K562 (cell line): ENCODE results near the gene GNRHR. TPM values are rescaled to one million over a fixed set of nuclear protein-coding genes. Genes with fewer than 3 reads are reported as not detected.
A peak's percentile ranks its signal among the peaks of the same experiment; 100 is the strongest.

Source experiments
- CREB5 ChIP-seq: fragments of 250-450 bp; sonication (Bioruptor Pico); IDR thresholded peaks from 2 replicates; pipeline ENCODE4 v1.5.0; 2020; ENCODE audit warnings: mild to moderate bottlenecking
- CTCFL ChIP-seq: IDR thresholded peaks from 2 replicates; pipeline ENCODE4 v1.6.1; 2011; ENCODE audit warnings: borderline replicate concordance, low read depth, mild to moderate bottlenecking, moderate library complexity, low read length; ENCODE audit not compliant: insufficient read depth, poor library complexity, severe bottlenecking
- GATAD2A ChIP-seq: fragments of 450-650 bp; IDR thresholded peaks from 2 replicates; pipeline ENCODE4 v1.6.1; 2017
- HNRNPH1 ChIP-seq: fragments of 200-400 bp; formaldehyde crosslinking; optimal IDR thresholded peaks from 2 replicates; pipeline ENCODE3; 2017; ENCODE audit warnings: low read depth, mild to moderate bottlenecking, low read length, moderate library complexity
- KAT8 ChIP-seq: fragments of 450-650 bp; IDR thresholded peaks from 2 replicates; pipeline ENCODE4 v1.6.1; 2016; ENCODE audit warnings: low read depth, mild to moderate bottlenecking
- MAFG ChIP-seq: fragments of 450-650 bp; conservative IDR thresholded peaks from 2 replicates; pipeline ENCODE4 v1.6.1; 2016; ENCODE audit warnings: missing genetic modification characterization, missing compliant biosample characterization
- MEIS2 ChIP-seq: fragments of 450-650 bp; IDR thresholded peaks from 2 replicates; pipeline ENCODE4 v1.6.1; 2014; ENCODE audit warnings: mild to moderate bottlenecking; ENCODE audit not compliant: partially characterized antibody
- NR2C2 ChIP-seq, 2 experiments: fragments of 200-800 bp in 1 of 2; sonication (Bioruptor generic) in 1 of 2; sonication (generic) in 1 of 2; formaldehyde crosslinking in 1 of 2; IDR thresholded peaks; 2 replicates each; pipeline versions ENCODE4 v1.6.1 to v1.8.0; 2016 to 2022; ENCODE audit warnings: mild to moderate bottlenecking in 1 of 2, missing compliant biosample characterization in 1 of 2, missing genetic modification characterization in 1 of 2, missing genetic modification reagents in 1 of 2
- PHF21A ChIP-seq: fragments of 450-650 bp; IDR thresholded peaks from 2 replicates; pipeline ENCODE4 v1.6.1; 2017; ENCODE audit warnings: low read depth, borderline replicate concordance
- RFX5 ChIP-seq: IDR thresholded peaks from 2 replicates; pipeline ENCODE4 v1.6.1; 2011; ENCODE audit warnings: low read depth, mild to moderate bottlenecking, improper control_type of control experiment, low read length
- RUNX1 ChIP-seq: sonication (generic); IDR thresholded peaks from 2 replicates; pipeline ENCODE4 v1.6.1; 2016; ENCODE audit warnings: antibody characterized with exemption, low read depth
- SMARCB1 ChIP-seq: IDR thresholded peaks from 2 replicates; pipeline ENCODE4 v1.6.1; 2011; ENCODE audit warnings: improper control_type of control experiment, low read depth; ENCODE audit not compliant: insufficient read length
- STAT5B ChIP-seq: fragments of 250-450 bp; sonication (Bioruptor Pico); IDR thresholded peaks from 2 replicates; pipeline ENCODE4 v1.8.0; 2021; ENCODE audit warnings: mild to moderate bottlenecking, inconsistent platforms
- TFAM ChIP-seq: fragments of 250-450 bp; sonication (Bioruptor Pico); conservative IDR thresholded peaks from 2 replicates; pipeline ENCODE4 v1.5.0; 2021; ENCODE audit warnings: mild to moderate bottlenecking, moderate library complexity
- VEZF1 ChIP-seq: fragments of 200-800 bp; sonication (Bioruptor generic); IDR thresholded peaks from 2 replicates; pipeline ENCODE4 v1.6.1; 2017; ENCODE audit warnings: missing genetic modification characterization, missing compliant biosample characterization
- ZBTB17 ChIP-seq: fragments of 450-650 bp; formaldehyde crosslinking; IDR thresholded peaks from 2 replicates; pipeline ENCODE4 v1.4.0; 2020; ENCODE audit warnings: mild to moderate bottlenecking
- ZC3H4 ChIP-seq: sonication (generic); formaldehyde crosslinking; IDR thresholded peaks from 2 replicates; pipeline ENCODE4 v1.9.0; 2021; ENCODE audit warnings: missing genetic modification reagents, borderline replicate concordance
- ZNF354B ChIP-seq: fragments of 250-450 bp; sonication (Bioruptor Pico); IDR thresholded peaks from 2 replicates; pipeline ENCODE4 v1.4.0; 2020
- ZNF395 ChIP-seq: fragments of 200-800 bp; sonication (Bioruptor generic); IDR thresholded peaks from 2 replicates; pipeline ENCODE4 v1.6.1; 2017; ENCODE audit warnings: missing genetic modification characterization, missing compliant biosample characterization
- ZNF551 ChIP-seq: fragments of 250-450 bp; sonication (Bioruptor Pico); IDR thresholded peaks from 2 replicates; pipeline ENCODE4 v1.5.0; 2021; ENCODE audit warnings: mild to moderate bottlenecking, moderate library complexity
- ZNF561 ChIP-seq: fragments of 450-650 bp; formaldehyde crosslinking; conservative IDR thresholded peaks from 2 replicates; pipeline ENCODE4 v1.4.0; 2020; ENCODE audit warnings: mild to moderate bottlenecking, moderate library complexity
- ZNF583 ChIP-seq: fragments of 250-450 bp; sonication (Bioruptor Pico); IDR thresholded peaks from 2 replicates; pipeline ENCODE4 v1.4.0; 2020
- ZNF780A ChIP-seq: fragments of 250-450 bp; sonication (Bioruptor Pico); IDR thresholded peaks from 2 replicates; pipeline ENCODE4 v1.5.0; 2021; ENCODE audit warnings: mild to moderate bottlenecking
- ZSCAN29 ChIP-seq: fragments of 450-650 bp; IDR thresholded peaks from 2 replicates; pipeline ENCODE4 v1.6.1; 2017
- polyA plus RNA-seq, 8 experiments: library from polyadenylated mRNA; depleted of rRNA in 4 of 8; stranded (reverse) in 5 of 8; unstranded in 3 of 8; fragments of >200 nt; fragmentation: Nextera tagmentation in 2 of 8; fragmentation: Illumina TruSeq in 1 of 8; extraction: Ambion mirVana in 2 of 8; extraction: Trizol in 1 of 8; gene quantifications; 2 replicates each; pipeline versions ENCODE4 v1.2.1 to v1.2.3, GENCODE V29; 2011 to 2014; ENCODE audit warnings: inconsistent platforms in 1 of 8, missing spikeins in 1 of 8
- total RNA-seq, 7 experiments: library from RNA; depleted of rRNA in 6 of 7; stranded (reverse); fragments of >200 nt in 6 of 7; fragmentation: Illumina TruSeq in 2 of 7; extraction: Trizol in 2 of 7; gene quantifications; 2 replicates each; pipeline versions ENCODE4 v1.2.1 to v1.2.3, GENCODE V29; 2011 to 2021; ENCODE audit warnings: low replicate concordance in 1 of 7

Gene GNRHR
- total and polyA plus RNA-seq, 9 of the 15 experiments (the other 6 are each of a cell fraction or from before 2014, with no cell fraction given): 0.06 to 0.13 TPM; not detected in 7

GRCh38 chr4:67713529-67714247 is 40.5 kb downstream of the GNRHR start (continued):
- TF ChIP-seq CREB5 (no peak), MEIS2 (peak; percentile 66), ZNF780A (CRISPR knock-in tag) (no peak), MAFG (tag) (peak; percentile 96), ZNF354B (CRISPR knock-in tag) (no peak), ZBTB17 (peak; percentile 73; the same call in 1 of the 2 replicates), CTCFL (no peak), SMARCB1 (no peak), KAT8 (no peak), ZC3H4 (CRISPR knock-in tag) (no peak), GATAD2A (no peak), ZNF583 (CRISPR knock-in tag) (no peak), VEZF1 (CRISPR knock-in tag) (peak; percentile 41; the same call in 1 of the 2 replicates), PHF21A (no peak), ZNF395 (CRISPR knock-in tag) (no peak), RFX5 (no peak), HNRNPH1 (no peak), RUNX1 (no peak), ZNF561 (CRISPR knock-in tag) (no peak), STAT5B (CRISPR knock-in tag) (no peak), TFAM (no peak), ZNF551 (CRISPR knock-in tag) (no peak), NR2C2 (CRISPR knock-in tag; IDR thresholded peaks at IDR 0.05) (no peak), NR2C2 (tag; IDR thresholded peaks at IDR 0.05) (peak; percentile 55; the same call in 1 of the 2 replicates), ZSCAN29 (no peak)
